AG04450 (cell line): ENCODE measurements around the gene CAPN3. TPM values are rescaled to one million over a fixed set of nuclear protein-coding genes. Genes with fewer than 3 reads are reported as not detected.
"Not testable (repeated sequence)": the region's sequence is repeated elsewhere in the genome, so short reads cannot be mapped to it uniquely, and the experiment has no call there.

Experiments
- CTCF ChIA-PET: fragments of 300-600, 350-600 bp; formaldehyde crosslinking; extraction: SDS; loops from one replicate; lab custom pipeline; 2022; ENCODE audit warnings: antibody characterized with exemption, inconsistent platforms; lab: Charles Lee
- POLR2A ChIA-PET: fragments of 350-600 bp; formaldehyde crosslinking; extraction: SDS; loops from one replicate; lab custom pipeline; 2021; ENCODE audit warnings: antibody characterized with exemption, inconsistent platforms; lab: Yijun Ruan, JAX
- DNase-seq: peaks from one replicate; pipeline ENCODE4 v3.0.0-alpha.2; 2011; ENCODE audit warnings: low read depth, low spot score
- H3K27ac ChIP-seq: one replicate; pipeline ENCODE4 v1.5.1; 2012; ENCODE audit warnings: low read depth, low read length, control low read depth
- H3K27me3 ChIP-seq: one replicate; pipeline ENCODE4 v1.6.0; 2012; ENCODE audit warnings: low read length; ENCODE audit not compliant: control insufficient read depth, insufficient read depth
- H3K4me3 ChIP-seq: 2 replicates; pipeline ENCODE4 v1.5.1; 2011; ENCODE audit warnings: mild to moderate bottlenecking, low read depth, low read length, control low read depth
- H3K9me3 ChIP-seq: 2 replicates; pipeline ENCODE4 v1.5.1; 2012; ENCODE audit warnings: low read length; ENCODE audit not compliant: control insufficient read depth, insufficient read depth
- polyA plus RNA-seq: library from polyadenylated mRNA; depleted of rRNA; stranded (reverse); fragments of >200 nt; gene quantifications from 2 replicates; pipeline ENCODE4 v1.2.3, GENCODE V29; 2011
- TF ChIP-seq, protein P1 (sequence below): IDR thresholded peaks from 2 replicates; pipeline ENCODE4 v1.5.1; 2011; ENCODE audit warnings: low read depth, low read length, control low read depth, inconsistent platforms

The CAPN3 gene
- polyA plus RNA-seq, 1 experiment = 1.2 TPM

DNA sequence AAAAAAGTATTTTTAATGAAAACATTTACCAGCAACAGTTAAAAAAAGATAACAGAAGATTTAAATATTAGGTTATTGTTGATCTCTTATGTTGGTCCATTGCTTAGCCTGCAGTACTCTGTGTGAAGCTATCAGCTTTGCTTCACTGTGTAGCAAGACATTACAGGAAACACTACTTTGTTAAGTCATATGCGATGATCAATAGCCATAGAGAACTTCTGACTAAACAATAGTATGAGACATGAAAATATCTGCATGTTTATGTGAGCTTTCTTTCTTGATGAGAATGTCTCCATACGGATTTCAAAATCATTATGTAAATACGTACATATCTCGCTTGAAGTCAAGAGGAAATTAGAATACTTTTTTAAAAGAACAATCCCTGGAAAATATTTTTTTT, 27.0 kb upstream of the CAPN3 start:
- DNase-seq = no peak
- H3K27ac ChIP-seq = no peak overlapping the region

DNA sequence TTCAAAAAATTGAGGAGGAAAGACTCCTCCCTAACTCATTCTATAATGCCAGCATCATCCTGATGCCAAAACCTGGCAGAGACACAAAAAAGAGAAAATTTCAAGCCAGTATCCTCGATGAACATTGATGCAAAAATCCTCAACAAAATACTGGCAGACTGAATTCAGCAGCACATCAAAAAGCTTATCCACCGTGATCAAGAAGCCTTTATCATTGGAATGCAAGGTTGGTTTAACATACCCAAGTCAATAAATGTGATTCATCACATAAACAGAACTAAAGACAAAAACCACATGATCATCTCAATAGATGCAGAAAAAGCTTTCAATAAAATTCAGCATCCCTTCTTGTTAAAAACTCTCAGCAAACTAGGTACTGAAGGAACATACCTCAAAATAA, 24.2 kb upstream of the CAPN3 start:
- CTCF ChIA-PET = no interaction called here
- H3K27ac ChIP-seq = no peak overlapping the region
- POLR2A ChIA-PET = no interaction called here
- no peak for DNase-seq
- TF ChIP-seq, protein P1, sequence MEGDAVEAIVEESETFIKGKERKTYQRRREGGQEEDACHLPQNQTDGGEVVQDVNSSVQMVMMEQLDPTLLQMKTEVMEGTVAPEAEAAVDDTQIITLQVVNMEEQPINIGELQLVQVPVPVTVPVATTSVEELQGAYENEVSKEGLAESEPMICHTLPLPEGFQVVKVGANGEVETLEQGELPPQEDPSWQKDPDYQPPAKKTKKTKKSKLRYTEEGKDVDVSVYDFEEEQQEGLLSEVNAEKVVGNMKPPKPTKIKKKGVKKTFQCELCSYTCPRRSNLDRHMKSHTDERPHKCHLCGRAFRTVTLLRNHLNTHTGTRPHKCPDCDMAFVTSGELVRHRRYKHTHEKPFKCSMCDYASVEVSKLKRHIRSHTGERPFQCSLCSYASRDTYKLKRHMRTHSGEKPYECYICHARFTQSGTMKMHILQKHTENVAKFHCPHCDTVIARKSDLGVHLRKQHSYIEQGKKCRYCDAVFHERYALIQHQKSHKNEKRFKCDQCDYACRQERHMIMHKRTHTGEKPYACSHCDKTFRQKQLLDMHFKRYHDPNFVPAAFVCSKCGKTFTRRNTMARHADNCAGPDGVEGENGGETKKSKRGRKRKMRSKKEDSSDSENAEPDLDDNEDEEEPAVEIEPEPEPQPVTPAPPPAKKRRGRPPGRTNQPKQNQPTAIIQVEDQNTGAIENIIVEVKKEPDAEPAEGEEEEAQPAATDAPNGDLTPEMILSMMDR = no peak
- H3K4me3 ChIP-seq = no peak overlapping the region
- H3K9me3 ChIP-seq = no peaks in the 10 kb centered on the region
- no peaks in the 10 kb centered on the region for H3K27me3 ChIP-seq

More for the DNA sequence above, 27.0 kb upstream of the CAPN3 start:
- Histone ChIP-seq H3K27me3 (no peaks in the 10 kb centered on the region), H3K9me3 (no peaks in the 10 kb centered on the region), H3K4me3 (no peak overlapping the region)
- TF ChIP-seq, protein P1 = no peak
- ChIA-PET CTCF (interaction anchor here (1.0 kb wide), 1 partner anchor 53 kb away, joined by 3 read pairs; no protein-coding TSS in a partner anchor), POLR2A (no interaction called here)

DNA sequence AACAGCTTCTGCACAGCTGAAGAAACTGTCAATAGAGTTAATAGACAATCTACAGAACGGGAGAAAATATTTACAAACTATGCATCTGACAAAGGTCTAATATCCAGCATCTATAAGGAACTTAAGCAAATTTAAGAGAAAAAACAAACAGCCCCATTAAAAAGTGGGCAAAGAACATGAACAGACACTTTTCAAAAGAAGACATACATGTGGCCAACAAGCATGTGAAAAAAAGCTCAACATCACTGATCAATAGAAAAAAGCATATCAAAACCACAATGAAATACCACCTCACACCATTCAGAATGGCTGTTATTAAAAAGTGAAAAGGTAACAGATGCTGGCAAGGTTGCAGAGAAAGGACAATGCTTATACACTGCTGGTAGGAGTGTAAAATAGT, 22.7 kb upstream of the CAPN3 start:
- H3K4me3 ChIP-seq, H3K27ac ChIP-seq, H3K9me3 ChIP-seq, H3K27me3 ChIP-seq, DNase-seq, POLR2A ChIA-PET, CTCF ChIA-PET: not testable (repeated sequence)

DNA sequence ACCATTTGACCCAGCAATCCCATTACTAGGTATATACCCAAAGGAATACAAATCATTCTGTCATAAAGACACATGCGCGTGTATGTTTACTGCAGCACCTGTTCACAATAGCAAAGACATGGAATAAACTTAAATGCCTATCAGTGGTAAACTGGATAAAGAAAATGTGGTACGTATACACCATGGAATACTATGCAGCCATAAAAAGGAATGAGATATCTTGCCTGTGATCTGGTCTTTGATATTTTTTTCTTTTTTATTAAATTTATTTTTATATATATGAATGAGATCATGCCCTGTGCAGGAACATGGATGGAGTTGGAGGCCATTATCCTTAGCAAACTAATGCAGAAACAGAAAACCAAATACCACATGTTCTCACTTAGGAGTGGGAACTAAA, 22.2 kb upstream of the CAPN3 start:
- DNase-seq, H3K4me3 ChIP-seq, CTCF ChIA-PET, POLR2A ChIA-PET, H3K27me3 ChIP-seq, H3K27ac ChIP-seq, H3K9me3 ChIP-seq: not testable (repeated sequence)

DNA sequence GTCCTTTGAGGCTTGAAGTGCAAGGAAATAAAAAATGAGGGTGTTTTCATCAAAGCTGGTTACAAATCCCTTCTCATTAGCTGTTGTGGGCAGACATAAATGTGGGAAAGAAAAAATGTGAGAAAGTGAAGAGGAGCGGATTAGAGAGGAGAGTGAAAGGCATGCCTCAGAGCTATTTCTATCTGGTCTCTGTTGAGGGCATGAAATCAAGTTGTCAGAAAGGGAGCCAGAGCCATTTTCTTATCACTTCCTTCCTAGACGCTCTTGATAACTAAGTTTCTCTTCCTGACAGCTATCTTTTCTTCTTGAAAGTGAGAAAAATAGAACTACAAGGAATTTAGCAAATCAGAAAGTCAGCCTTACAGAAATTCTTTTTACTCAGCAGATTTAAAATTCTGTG, 20.8 kb upstream of the CAPN3 start:
- TF ChIP-seq, protein P1 = no peak
- ChIA-PET POLR2A (no interaction called here), CTCF (no interaction called here)
- Histone ChIP-seq H3K27ac (no peak overlapping the region), H3K9me3 (no peaks in the 10 kb centered on the region), H3K4me3 (no peak overlapping the region), H3K27me3 (no peaks in the 10 kb centered on the region)
- DNase-seq = no peak

DNA sequence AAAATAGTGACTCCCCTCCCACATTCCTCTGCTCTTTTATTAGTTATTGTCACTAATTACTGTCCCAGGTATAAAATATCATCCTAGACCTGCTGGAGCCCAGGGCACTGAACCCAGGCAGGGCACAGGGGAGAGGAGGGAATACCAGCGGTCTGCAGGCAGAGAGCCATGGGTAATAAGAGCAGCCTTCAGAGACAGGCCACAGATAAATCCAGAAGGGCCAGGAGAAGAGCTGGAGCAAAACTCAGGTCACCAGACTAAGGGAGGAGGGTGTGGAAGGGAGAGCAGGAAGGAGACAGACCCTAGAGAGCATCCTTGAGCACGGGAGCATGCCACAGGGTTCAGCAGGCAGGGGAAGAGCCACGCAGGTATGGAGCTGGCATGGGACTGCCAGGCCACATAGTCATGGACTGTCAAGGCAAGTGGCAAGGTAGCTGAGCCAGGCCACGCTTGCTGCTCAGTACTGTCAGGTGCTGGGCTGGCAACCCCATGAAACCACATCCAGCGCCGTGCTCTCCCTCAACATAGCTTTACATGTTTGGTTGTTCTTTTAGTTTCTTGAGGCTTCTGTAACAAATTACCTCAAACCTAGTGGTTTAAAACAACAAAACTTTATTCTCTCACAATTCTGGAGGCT, 15.6 kb upstream of the CAPN3 start:
- Histone ChIP-seq H3K9me3 (no peaks in the 10 kb centered on the region), H3K27ac (no peak overlapping the region), H3K27me3 (no peaks in the 10 kb centered on the region), H3K4me3 (no peak overlapping the region)
- DNase-seq = no peak
- TF ChIP-seq, protein P1 = no peak
- POLR2A ChIA-PET = no interaction called here
- CTCF ChIA-PET = no interaction called here
